OCI-LY7 (cell line): ENCODE data around the gene NCKAP5.

Experiments used
- EZH2phosphoT487 ChIP-seq: fragments of 200-600 bp; sonication (generic); IDR thresholded peaks from 2 replicates; pipeline ENCODE4 v1.6.1; 2018; ENCODE audit warnings: low read depth, borderline replicate concordance, mild to moderate bottlenecking, mixed run types, antibody characterized with exemption, low read length, moderate library complexity, mixed read lengths
- TF ChIP-seq, protein P1 (sequence below): fragments of 200-600 bp; sonication (generic); conservative IDR thresholded peaks from 2 replicates; pipeline ENCODE4 v1.5.1; 2014; ENCODE audit warnings: mild to moderate bottlenecking, antibody characterized with exemption, low read length, moderate library complexity, mixed read lengths

- TF ChIP-seq, protein P1, sequence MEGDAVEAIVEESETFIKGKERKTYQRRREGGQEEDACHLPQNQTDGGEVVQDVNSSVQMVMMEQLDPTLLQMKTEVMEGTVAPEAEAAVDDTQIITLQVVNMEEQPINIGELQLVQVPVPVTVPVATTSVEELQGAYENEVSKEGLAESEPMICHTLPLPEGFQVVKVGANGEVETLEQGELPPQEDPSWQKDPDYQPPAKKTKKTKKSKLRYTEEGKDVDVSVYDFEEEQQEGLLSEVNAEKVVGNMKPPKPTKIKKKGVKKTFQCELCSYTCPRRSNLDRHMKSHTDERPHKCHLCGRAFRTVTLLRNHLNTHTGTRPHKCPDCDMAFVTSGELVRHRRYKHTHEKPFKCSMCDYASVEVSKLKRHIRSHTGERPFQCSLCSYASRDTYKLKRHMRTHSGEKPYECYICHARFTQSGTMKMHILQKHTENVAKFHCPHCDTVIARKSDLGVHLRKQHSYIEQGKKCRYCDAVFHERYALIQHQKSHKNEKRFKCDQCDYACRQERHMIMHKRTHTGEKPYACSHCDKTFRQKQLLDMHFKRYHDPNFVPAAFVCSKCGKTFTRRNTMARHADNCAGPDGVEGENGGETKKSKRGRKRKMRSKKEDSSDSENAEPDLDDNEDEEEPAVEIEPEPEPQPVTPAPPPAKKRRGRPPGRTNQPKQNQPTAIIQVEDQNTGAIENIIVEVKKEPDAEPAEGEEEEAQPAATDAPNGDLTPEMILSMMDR = no peak
- no peak for TF ChIP-seq EZH2phosphoT487
Observed at GRCh38 chr2:133026536-133027177, 541.6 kb downstream of the NCKAP5 start.
